GM19395 (cell line): ENCODE measurements around the gene PLK3.
"Not testable (repeated sequence)": the region's sequence is repeated elsewhere in the genome, so short reads cannot be mapped to it uniquely, and the experiment has no call there.

ENCODE experiments used
- ATAC-seq: cut with Tn5 transposase; IDR thresholded peaks from one replicate; pipeline ENCODE4 v1.9.1; 2021; ENCODE audit warnings: mild to moderate bottlenecking, moderate library complexity; ENCODE audit not compliant: unreplicated experiment

The PLK3 gene

GRCh38 chr1:44826375-44827196, 26.4 kb downstream of the PLK3 start:
- no peak for ATAC-seq

- ATAC-seq: no peak
Observed at GRCh38 chr1:44827197-44828002, 27.2 kb downstream of the PLK3 start.

GRCh38 chr1:44828003-44828651, 27.9 kb downstream of the PLK3 start:
- no peak for ATAC-seq

- ATAC-seq: no peak
Observed at GRCh38 chr1:44828841-44829440, 28.8 kb downstream of the PLK3 start.

GRCh38 chr1:44829506-44830384, 29.6 kb downstream of the PLK3 start:
- ATAC-seq: no peak

- ATAC-seq: no peak
Observed at GRCh38 chr1:44830900-44831304, 30.7 kb downstream of the PLK3 start.

GRCh38 chr1:44831516-44831915, 31.3 kb downstream of the PLK3 start:
- ATAC-seq: no peak

GRCh38 chr1:44832056-44832705, 32.0 kb downstream of the PLK3 start:
- ATAC-seq: no peak

GRCh38 chr1:44834328-44834727, 34.2 kb downstream of the PLK3 start:
- no peak for ATAC-seq

- ATAC-seq: peak; percentile 80
Observed at GRCh38 chr1:44835738-44836675, 35.8 kb downstream of the PLK3 start.

- ATAC-seq: not testable (repeated sequence)
Observed at GRCh38 chr1:44838294-44838693, 38.1 kb downstream of the PLK3 start.

GRCh38 chr1:44839576-44839975, 39.4 kb downstream of the PLK3 start:
- no peak for ATAC-seq

- ATAC-seq: no peak
Observed at GRCh38 chr1:44842486-44842861, 42.3 kb downstream of the PLK3 start.

GRCh38 chr1:44842862-44843655, 42.9 kb downstream of the PLK3 start, which contains the start of gene PTCH2:
PTCH2 (minus strand) TSS chr1:44843253; CDS start chr1:44842932, 321 bp downstream.
- ATAC-seq: no peak

GRCh38 chr1:44846985-44847384, 46.8 kb downstream of the PLK3 start:
- ATAC-seq: no peak

- no peak for ATAC-seq
Observed at GRCh38 chr1:44847845-44848244, 47.7 kb downstream of the PLK3 start.

- no peak for ATAC-seq
Observed at GRCh38 chr1:44848456-44849181, 48.4 kb downstream of the PLK3 start.
